Effector memory CD4-positive, alpha-beta T cell (primary cell): ENCODE results near the gene KTN1.

Experiments
- DNase-seq, 3 donors: peaks; one replicate each; pipeline ENCODE4 v3.0.0-alpha.2; 2020
- H3K27ac ChIP-seq: 2 replicates; pipeline ENCODE4 v1.7.0; 2013; ENCODE audit warnings: mild to moderate bottlenecking, low read length, moderate library complexity; ENCODE audit not compliant: insufficient read depth, poor library complexity, severe bottlenecking
- H3K27me3 ChIP-seq: replicated peaks from 2 replicates; pipeline ENCODE4 v1.7.0; 2013; ENCODE audit warnings: mild to moderate bottlenecking, low read length; ENCODE audit not compliant: insufficient read depth, control insufficient read depth, poor library complexity, severe bottlenecking
- H3K36me3 ChIP-seq: 2 replicates; pipeline ENCODE4 v1.7.0; 2013; ENCODE audit warnings: mild to moderate bottlenecking, low read length, moderate library complexity; ENCODE audit not compliant: control insufficient read depth, insufficient read depth
- H3K4me1 ChIP-seq: 2 replicates; pipeline ENCODE4 v1.7.0; 2013; ENCODE audit warnings: low read length, mild to moderate bottlenecking; ENCODE audit not compliant: control insufficient read depth, insufficient read depth, poor library complexity, severe bottlenecking
- H3K4me3 ChIP-seq: 2 replicates; pipeline ENCODE4 v1.7.0; 2013; ENCODE audit warnings: low read length, low read depth, mild to moderate bottlenecking; ENCODE audit not compliant: insufficient read depth, poor library complexity, severe bottlenecking
- H3K9me3 ChIP-seq: 2 replicates; pipeline ENCODE4 v1.7.0; 2013; ENCODE audit warnings: mild to moderate bottlenecking, low read length, moderate library complexity; ENCODE audit not compliant: control insufficient read depth

KTN1 gene

DNA sequence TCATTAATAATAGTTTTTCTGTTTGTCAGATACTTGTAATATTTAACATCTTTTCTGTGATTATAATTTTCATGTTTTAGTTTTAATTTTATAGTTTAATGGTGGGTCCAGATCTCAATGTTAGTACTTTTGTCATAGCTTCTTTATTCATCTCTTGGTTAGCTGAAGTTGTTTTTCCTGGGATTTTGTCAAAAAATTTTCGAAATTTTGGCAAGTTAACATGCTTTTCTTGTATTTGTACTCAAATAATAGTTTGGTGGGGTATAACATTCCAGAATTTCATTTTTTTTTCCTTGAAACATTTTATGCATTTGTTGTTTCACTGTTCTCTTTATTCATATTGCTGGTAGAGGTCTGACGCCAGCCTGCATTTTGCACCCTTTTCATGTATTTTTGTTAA is 45.5 kb downstream of the KTN1 start:
- Histone ChIP-seq H3K9me3 (no peaks in the 10 kb centered on the region), H3K4me3 (no peak overlapping the region), H3K27me3 (no peaks in the 10 kb centered on the region), H3K27ac (no peak overlapping the region), H3K4me1 (no peaks in the 10 kb centered on the region), H3K36me3 (peaks cover 49% of the 10 kb centered on the region)
- DNase-seq = no peak

DNA sequence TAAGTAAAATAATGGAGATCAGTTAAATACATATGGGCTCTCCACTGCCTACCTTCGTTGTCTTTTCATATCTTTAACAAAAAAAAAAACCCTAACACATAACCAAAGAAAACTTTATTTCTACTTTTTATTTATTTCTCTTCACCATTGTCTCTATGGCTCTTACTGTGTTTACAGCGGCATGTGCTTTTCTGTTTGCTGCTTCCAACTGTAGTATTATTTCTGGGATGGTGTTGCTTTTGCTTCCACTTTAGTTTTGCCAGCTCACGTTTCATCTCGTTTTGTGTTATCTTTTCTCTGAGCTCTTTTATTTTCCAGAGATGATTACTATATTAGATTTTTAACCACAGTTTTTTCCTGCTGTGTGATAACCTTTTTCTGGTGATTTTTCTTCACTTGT is 46.1 kb downstream of the KTN1 start:
- Histone ChIP-seq H3K4me1 (no peaks in the 10 kb centered on the region), H3K27me3 (no peaks in the 10 kb centered on the region), H3K9me3 (no peaks in the 10 kb centered on the region), H3K36me3 (peaks cover 48% of the 10 kb centered on the region), H3K4me3 (no peak overlapping the region), H3K27ac (no peak overlapping the region)
- no peak for DNase-seq

DNA sequence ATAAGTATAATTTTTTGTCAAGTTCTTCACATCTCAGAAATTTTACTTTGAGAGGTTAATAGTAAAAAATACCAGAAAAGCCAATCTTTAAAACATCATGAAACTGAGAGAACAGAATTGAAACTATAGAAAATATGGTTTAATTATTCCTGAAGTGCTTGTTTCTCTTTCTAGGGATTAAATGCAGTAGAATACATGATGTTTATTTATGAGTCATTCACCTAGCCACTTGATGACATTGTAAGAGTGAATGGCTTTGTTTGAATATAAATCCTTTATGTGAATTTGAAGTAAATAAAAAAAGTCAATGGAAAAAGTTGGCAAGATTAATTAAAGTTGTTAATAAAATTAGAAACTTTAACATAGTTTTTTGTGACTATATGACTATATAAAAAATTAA is 48.4 kb downstream of the KTN1 start:
- Histone ChIP-seq H3K27ac (no peak overlapping the region), H3K4me3 (no peak overlapping the region), H3K36me3 (peaks cover 32% of the 10 kb centered on the region), H3K9me3 (no peaks in the 10 kb centered on the region), H3K27me3 (no peaks in the 10 kb centered on the region), H3K4me1 (no peaks in the 10 kb centered on the region)
- DNase-seq = no peak

DNA sequence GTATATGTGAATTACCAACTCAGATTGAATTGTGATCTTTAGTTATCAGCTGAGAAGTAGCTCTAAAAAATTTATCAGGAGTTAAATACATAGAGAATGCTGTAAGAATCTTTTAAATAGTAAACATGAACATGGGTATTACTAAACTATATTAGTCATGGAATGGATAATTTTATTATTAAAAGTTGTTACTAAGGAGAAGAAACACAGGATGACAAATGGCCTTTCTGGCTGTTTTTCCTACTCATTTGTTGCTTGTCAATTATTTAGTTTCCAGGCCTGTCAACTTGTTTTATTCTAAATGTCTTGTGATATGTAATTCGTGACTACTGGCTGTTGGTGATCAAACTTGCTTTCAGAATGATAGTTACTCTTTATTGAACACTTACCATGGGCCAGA is 58.7 kb downstream of the KTN1 start:
- no peaks in the 10 kb centered on the region for H3K9me3 ChIP-seq
- H3K27me3 ChIP-seq = no peaks in the 10 kb centered on the region
- H3K27ac ChIP-seq = no peak overlapping the region
- H3K4me3 ChIP-seq = no peak overlapping the region
- H3K4me1 ChIP-seq = no peaks in the 10 kb centered on the region
- H3K36me3 ChIP-seq = peaks cover 42% of the 10 kb centered on the region
- no peak for DNase-seq

- peaks cover 30% of the 10 kb centered on the region for H3K36me3 ChIP-seq
- H3K4me1 ChIP-seq = no peaks in the 10 kb centered on the region
- no peak overlapping the region for H3K27ac ChIP-seq
- no peaks in the 10 kb centered on the region for H3K9me3 ChIP-seq
- no peaks in the 10 kb centered on the region for H3K27me3 ChIP-seq
- DNase-seq = no peak
- no peak overlapping the region for H3K4me3 ChIP-seq
These were observed 61.3 kb downstream of the KTN1 start for GRCh38 chr14:55641290-55641689.

DNA sequence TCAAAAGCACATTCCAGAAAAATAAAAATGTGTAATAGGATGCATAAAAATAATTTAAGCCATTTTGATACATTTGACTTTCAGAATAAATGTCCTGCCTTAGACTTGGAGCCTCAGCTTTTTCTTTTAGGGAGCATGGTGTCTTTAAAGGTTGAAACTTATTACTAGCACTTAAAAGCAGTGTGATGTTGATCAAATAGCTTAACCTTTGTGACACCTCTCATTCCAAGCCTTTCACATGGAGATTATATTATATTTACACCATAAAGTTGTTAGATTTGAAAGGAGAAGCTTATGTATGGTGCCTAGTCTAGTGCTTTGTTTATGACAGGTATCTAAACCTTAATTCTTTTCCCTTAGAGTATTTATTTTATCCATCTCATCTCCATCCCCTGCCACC is 61.9 kb downstream of the KTN1 start:
- no peak for DNase-seq
- no peak overlapping the region for H3K4me3 ChIP-seq
- H3K4me1 ChIP-seq = no peaks in the 10 kb centered on the region
- no peak overlapping the region for H3K27ac ChIP-seq
- no peaks in the 10 kb centered on the region for H3K9me3 ChIP-seq
- H3K27me3 ChIP-seq = no peaks in the 10 kb centered on the region
- H3K36me3 ChIP-seq = peaks cover 26% of the 10 kb centered on the region

- H3K36me3 ChIP-seq = peaks cover 28% of the 10 kb centered on the region
- H3K9me3 ChIP-seq = no peaks in the 10 kb centered on the region
- H3K27me3 ChIP-seq = no peaks in the 10 kb centered on the region
- H3K27ac ChIP-seq = no peak overlapping the region
- H3K4me3 ChIP-seq = no peak overlapping the region
- no peak for DNase-seq
- no peaks in the 10 kb centered on the region for H3K4me1 ChIP-seq
These were observed 65.1 kb downstream of the KTN1 start for GRCh38 chr14:55645145-55645544.

DNA sequence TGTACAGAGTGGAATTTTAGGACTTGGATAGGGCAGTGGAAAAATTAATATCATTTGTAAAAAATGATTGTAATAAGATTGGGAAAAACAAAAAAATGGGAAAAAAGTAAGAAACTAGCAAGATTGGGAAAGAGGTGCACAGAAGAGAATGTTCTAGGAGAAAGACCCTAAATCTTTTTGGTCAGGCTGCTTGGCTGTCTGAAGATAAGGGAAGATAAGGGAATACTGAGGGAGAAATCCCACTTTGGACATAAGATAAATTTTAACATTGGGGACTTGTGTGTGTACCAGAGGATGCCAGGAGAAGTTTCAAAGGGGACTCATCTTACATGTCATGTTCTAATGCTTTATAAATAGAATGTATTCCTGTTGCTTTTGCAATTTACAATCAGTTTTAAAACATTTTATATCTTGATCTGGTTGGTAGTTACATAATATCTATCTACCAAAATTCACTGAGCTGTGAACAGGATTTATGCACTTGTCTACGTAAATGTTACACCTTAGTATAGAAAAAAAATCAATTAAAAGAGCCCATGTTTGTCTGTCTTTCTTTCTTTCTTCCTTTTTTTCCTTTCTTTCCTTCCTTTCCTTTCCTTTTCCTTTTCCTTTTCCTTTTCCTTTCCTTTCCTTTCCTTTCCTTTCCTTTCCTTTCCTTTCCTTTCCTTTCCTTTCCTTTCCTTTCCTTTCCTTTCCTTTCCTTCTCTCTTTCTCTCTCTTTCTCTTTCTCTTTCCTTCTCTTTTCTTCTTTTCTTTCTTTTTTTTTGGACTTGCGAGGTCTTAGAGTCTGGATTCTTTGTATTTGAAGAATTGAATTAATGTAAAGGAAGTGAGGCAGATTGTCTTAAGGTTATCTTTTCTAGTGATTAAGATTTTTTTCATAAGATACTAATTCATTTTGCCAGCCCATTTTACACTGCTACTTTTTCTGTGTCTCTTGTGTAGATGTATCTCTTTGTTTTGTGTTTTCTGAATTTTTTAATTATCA is 66.1 kb downstream of the KTN1 start:
- Histone ChIP-seq H3K4me1 (no peaks in the 10 kb centered on the region), H3K27me3 (no peaks in the 10 kb centered on the region), H3K4me3 (no peak overlapping the region), H3K9me3 (no peaks in the 10 kb centered on the region), H3K27ac (no peak overlapping the region), H3K36me3 (peaks cover 26% of the 10 kb centered on the region)
- DNase-seq = no peak

DNA sequence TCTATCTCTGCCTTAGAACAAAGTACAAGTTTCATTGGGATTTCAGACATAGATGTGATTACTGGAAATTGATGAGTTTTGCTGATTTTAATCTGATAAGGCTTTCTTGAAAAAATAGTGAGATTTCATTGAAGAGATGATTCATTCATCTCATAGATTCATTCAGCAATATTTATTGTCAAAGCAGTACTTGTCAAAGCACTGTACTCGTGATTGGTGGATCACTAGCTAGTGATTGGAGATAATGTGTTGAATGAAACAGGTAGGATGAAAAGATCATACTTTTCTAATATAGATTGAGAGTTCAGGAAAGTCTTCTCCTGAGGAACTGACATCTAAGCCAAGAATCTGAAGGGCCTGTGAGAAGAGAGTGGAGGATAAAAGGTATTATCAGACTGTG is 71.0 kb downstream of the KTN1 start:
- no peak for DNase-seq
- Histone ChIP-seq H3K4me3 (no peak overlapping the region), H3K27ac (no peak overlapping the region), H3K9me3 (no peaks in the 10 kb centered on the region), H3K27me3 (no peaks in the 10 kb centered on the region), H3K36me3 (peaks cover 44% of the 10 kb centered on the region), H3K4me1 (no peaks in the 10 kb centered on the region)

DNA sequence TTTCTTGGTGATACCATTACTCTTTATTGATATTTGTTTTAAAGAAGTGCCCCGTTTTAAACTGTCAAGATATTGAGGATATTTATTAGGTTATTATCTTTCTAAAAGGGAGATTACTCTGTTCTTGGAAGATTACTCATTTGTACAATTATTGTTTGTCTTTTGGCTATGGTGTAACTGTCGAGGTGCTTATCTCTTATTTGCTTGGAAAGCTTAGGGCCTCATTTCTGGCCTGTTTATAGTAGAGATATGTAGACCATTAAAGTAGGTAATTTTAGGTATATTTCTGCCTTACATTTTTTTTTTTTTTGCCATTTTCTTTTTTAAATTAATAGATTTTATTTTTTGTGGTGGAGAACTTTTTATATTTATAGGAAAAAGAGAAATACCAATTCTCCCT is 74.2 kb downstream of the KTN1 start:
- Histone ChIP-seq H3K36me3 (peaks cover 49% of the 10 kb centered on the region), H3K27ac (no peak overlapping the region), H3K4me1 (no peaks in the 10 kb centered on the region), H3K4me3 (no peak overlapping the region), H3K9me3 (no peaks in the 10 kb centered on the region), H3K27me3 (no peaks in the 10 kb centered on the region)
- no peak for DNase-seq
